GM12878 (cell line): ENCODE data around the gene PLXNA4.

ENCODE experiments used
- ATF2 ChIP-seq: IDR thresholded peaks from 2 replicates; pipeline ENCODE4 v1.6.1; 2012; ENCODE audit warnings: low read length, inconsistent platforms
- CREB1 ChIP-seq: IDR thresholded peaks from 2 replicates; pipeline ENCODE4 v1.6.1; 2012; ENCODE audit warnings: low read depth, mild to moderate bottlenecking, inconsistent platforms
- CTCF ChIP-seq, 3 experiments: IDR thresholded peaks in 2 of 3; conservative IDR thresholded peaks in 1 of 3; 2 replicates each; pipeline ENCODE4 v1.5.1; 2011; ENCODE audit warnings: low read depth in 3 of 3, low read length in 3 of 3, mild to moderate bottlenecking in 3 of 3, control low read depth in 2 of 3, moderate library complexity in 2 of 3, inconsistent platforms in 1 of 3, mixed read lengths in 1 of 3; ENCODE audit not compliant: control insufficient read depth in 2 of 3, insufficient read depth in 1 of 3; ENCODE audit errors: extremely low read depth in 1 of 3
- DPF2 ChIP-seq: fragments of 450-650 bp; IDR thresholded peaks from 2 replicates; pipeline ENCODE4 v1.6.1; 2017; ENCODE audit warnings: mild to moderate bottlenecking
- EZH2 ChIP-seq: IDR thresholded peaks from 2 replicates; pipeline ENCODE4 v1.6.1; 2012; ENCODE audit warnings: low read depth, mild to moderate bottlenecking, control low read depth, inconsistent platforms, low read length, borderline replicate concordance; ENCODE audit not compliant: control insufficient read depth
- MAX ChIP-seq: IDR thresholded peaks from 2 replicates; pipeline ENCODE4 v1.6.1; 2012; ENCODE audit warnings: low read depth, low read length, improper control_type of control experiment
- MYC ChIP-seq: IDR thresholded peaks from 2 replicates; pipeline ENCODE4 v1.6.1; 2011; ENCODE audit warnings: mild to moderate bottlenecking, low read length, moderate library complexity, inconsistent platforms; ENCODE audit not compliant: insufficient read depth, insufficient replicate concordance, insufficient read length, severe bottlenecking
- POLR2AphosphoS5 ChIP-seq: IDR thresholded peaks from 2 replicates; pipeline ENCODE4 v1.6.1; 2011; ENCODE audit warnings: mild to moderate bottlenecking, low read length, inconsistent platforms
- RAD21 ChIP-seq: IDR thresholded peaks from 2 replicates; pipeline ENCODE4 v1.6.1; 2011; ENCODE audit warnings: mild to moderate bottlenecking, low read depth, low read length, moderate library complexity; ENCODE audit not compliant: insufficient read depth
- SUZ12 ChIP-seq: fragments of 200-600 bp; sonication (generic); IDR thresholded peaks from one replicate; pipeline ENCODE4 v1.6.1; 2018; ENCODE audit warnings: antibody characterized with exemption, mild to moderate bottlenecking; ENCODE audit not compliant: unreplicated experiment
- TAF1 ChIP-seq: IDR thresholded peaks from 2 replicates; pipeline ENCODE4 v1.6.1; 2011; ENCODE audit warnings: mild to moderate bottlenecking, low read depth, low read length, borderline replicate concordance
- TARDBP ChIP-seq: IDR thresholded peaks from 2 replicates; pipeline ENCODE4 v1.6.1; 2016; ENCODE audit warnings: borderline replicate concordance
- ZNF274 ChIP-seq: IDR thresholded peaks from one replicate; pipeline ENCODE4 v1.8.0; 2011; ENCODE audit not compliant: insufficient read length, insufficient read depth
- ZSCAN29 ChIP-seq: fragments of 450-650 bp; IDR thresholded peaks from 2 replicates; pipeline ENCODE4 v1.6.1; 2017; ENCODE audit warnings: mild to moderate bottlenecking, moderate library complexity

- no peak for TF ChIP-seq POLR2AphosphoS5
- no peak for TF ChIP-seq MYC
- TF ChIP-seq ATF2, result no peak
- no peak for TF ChIP-seq TAF1
- no peak for TF ChIP-seq DPF2
- TF ChIP-seq ZSCAN29, result no peak
- no peak for TF ChIP-seq EZH2
- TF ChIP-seq CTCF (IDR thresholded peaks at IDR 0.05 in 2 of 3, conservative IDR thresholded peaks at IDR 0.05 in 1 of 3; ENCODE audit: control insufficient read depth in 2 of 3, extremely low read depth in 1 of 3, insufficient read depth in 1 of 3, low read depth in 3 of 3, low read length in 3 of 3), result no peak
- no peak for TF ChIP-seq CREB1
- no peak for TF ChIP-seq TARDBP
- TF ChIP-seq MAX, result no peak
- TF ChIP-seq ZNF274, result no peak
- no peak for TF ChIP-seq RAD21
- no peak for TF ChIP-seq SUZ12
Measured at GRCh38 chr7:132135746-132136385, 440.4 kb downstream of the PLXNA4 start.
